Mesendoderm (in vitro differentiated cells): ENCODE measurements around the gene PGD.
A peak's percentile ranks its signal among the peaks of the same experiment; 100 is the strongest.
"Not testable (repeated sequence)": the region's sequence is repeated elsewhere in the genome, so short reads cannot be mapped to it uniquely, and the experiment has no call there.

Experiments used
- DNase-seq: peaks from one replicate; pipeline ENCODE4 v3.0.0; 2013
- H2AK5ac ChIP-seq: 2 replicates; pipeline ENCODE4 v1.6.1; 2013; ENCODE audit warnings: low read length, inconsistent platforms
- H2BK120ac ChIP-seq: 2 replicates; pipeline ENCODE4 v1.6.1; 2013; ENCODE audit warnings: low read depth, mild to moderate bottlenecking, low read length, moderate library complexity, mixed read lengths
- H2BK15ac ChIP-seq: replicated peaks from 2 replicates; pipeline ENCODE4 v1.6.1; 2013; ENCODE audit warnings: low read depth, mild to moderate bottlenecking, moderate library complexity
- H2BK5ac ChIP-seq: 2 replicates; pipeline ENCODE4 v1.6.1; 2013; ENCODE audit warnings: low read length, inconsistent platforms
- H3K18ac ChIP-seq: 2 replicates; pipeline ENCODE4 v1.6.1; 2013; ENCODE audit warnings: mild to moderate bottlenecking, low read length, mixed read lengths
- H3K23ac ChIP-seq: one replicate; pipeline ENCODE4 v1.6.1; 2013; ENCODE audit warnings: low read length
- H3K27ac ChIP-seq: 2 replicates; pipeline ENCODE4 v1.5.1; 2013; ENCODE audit warnings: low read depth, mild to moderate bottlenecking, inconsistent platforms, low read length, moderate library complexity
- H3K27me3 ChIP-seq: 2 replicates; pipeline ENCODE4 v1.6.1; 2013; ENCODE audit warnings: low read length, control low read depth, mild to moderate bottlenecking, inconsistent platforms; ENCODE audit not compliant: insufficient read depth, poor library complexity
- H3K36me3 ChIP-seq: 2 replicates; pipeline ENCODE4 v1.6.1; 2013; ENCODE audit warnings: low read length, inconsistent platforms; ENCODE audit not compliant: control insufficient read depth, insufficient read depth
- H3K4ac ChIP-seq: one replicate; pipeline ENCODE4 v1.6.1; 2013; ENCODE audit warnings: low read depth, mild to moderate bottlenecking, low read length, moderate library complexity
- H3K4me1 ChIP-seq: 2 replicates; pipeline ENCODE4 v1.6.1; 2013; ENCODE audit warnings: low read depth, low read length, inconsistent platforms; ENCODE audit not compliant: control insufficient read depth
- H3K4me2 ChIP-seq: 2 replicates; pipeline ENCODE4 v1.6.1; 2013; ENCODE audit warnings: low read length
- H3K4me3 ChIP-seq: 2 replicates; pipeline ENCODE4 v1.5.1; 2013; ENCODE audit warnings: mild to moderate bottlenecking, low read length
- H3K56ac ChIP-seq: one replicate; pipeline ENCODE4 v1.6.1; 2013; ENCODE audit warnings: low read length
- H3K79me1 ChIP-seq: 2 replicates; pipeline ENCODE4 v1.6.1; 2013; ENCODE audit warnings: low read length, inconsistent platforms
- H3K79me2 ChIP-seq: 2 replicates; pipeline ENCODE4 v1.6.1; 2013; ENCODE audit warnings: mild to moderate bottlenecking, low read length; ENCODE audit not compliant: control insufficient read depth, insufficient read depth
- H3K9ac ChIP-seq: 2 replicates; pipeline ENCODE4 v1.6.1; 2013; ENCODE audit warnings: low read length, inconsistent platforms
- H4K5ac ChIP-seq: one replicate; pipeline ENCODE4 v1.6.1; 2013; ENCODE audit warnings: low read length
- H4K8ac ChIP-seq: one replicate; pipeline ENCODE4 v1.6.1; 2013; ENCODE audit warnings: low read depth, mild to moderate bottlenecking, control low read depth, low read length, moderate library complexity
- WGBS: extraction: QIAGEN DNeasy Blood & Tissue Kit; methylation state at CpG from one replicate; pipeline ENCODE4 v1.1.7; 2013; ENCODE audit warnings: low lambda C conversion rate, missing lambda C conversion rate; ENCODE audit not compliant: insufficient coverage; ENCODE audit errors: extremely low coverage; 5-methylcytosine and 5-hydroxymethylcytosine counted together

Gene PGD

DNA sequence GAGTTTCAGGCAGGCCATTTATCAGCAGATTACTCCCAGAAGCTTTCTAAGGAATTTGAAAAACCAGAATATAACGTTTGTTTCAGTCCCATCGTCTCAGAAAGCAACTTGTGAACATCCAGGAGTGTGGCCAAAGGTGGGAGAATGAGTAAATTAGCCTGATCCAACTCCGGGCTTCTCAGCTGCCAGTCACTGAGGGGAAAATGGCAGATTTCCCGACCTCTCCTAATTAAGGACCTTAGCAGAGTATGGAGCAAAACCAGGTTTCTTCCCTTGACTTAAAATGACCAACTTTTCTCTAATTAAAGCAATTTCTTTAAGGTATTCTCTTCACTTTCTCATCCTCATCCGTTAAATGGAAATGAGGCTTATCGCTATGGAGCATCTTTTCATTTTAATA lies 52.0 kb downstream of the PGD start:
- H2BK5ac ChIP-seq: no peak overlapping the region
- no peak overlapping the region for H3K23ac ChIP-seq
- H3K9ac ChIP-seq: no peak overlapping the region
- no peaks in the 10 kb centered on the region for H3K79me2 ChIP-seq
- no peak overlapping the region for H3K4me2 ChIP-seq
- H3K4me1 ChIP-seq: no peaks in the 10 kb centered on the region
- no peaks in the 10 kb centered on the region for H3K36me3 ChIP-seq
- no peak overlapping the region for H2AK5ac ChIP-seq
- no CpG with 5 or more reads among the region's 6 CpGs for WGBS
- H3K27me3 ChIP-seq: no peaks in the 10 kb centered on the region
- no peak overlapping the region for H2BK120ac ChIP-seq
- no peak for DNase-seq
- no peak overlapping the region for H3K4ac ChIP-seq
- H3K4me3 ChIP-seq: no peak overlapping the region
- H4K8ac ChIP-seq: no peak overlapping the region
- H3K79me1 ChIP-seq: no peaks in the 10 kb centered on the region
- H3K56ac ChIP-seq: no peak overlapping the region
- no peak overlapping the region for H3K18ac ChIP-seq
- H3K27ac ChIP-seq: no peak overlapping the region
- H2BK15ac ChIP-seq: no peak overlapping the region
- no peak overlapping the region for H4K5ac ChIP-seq

DNA sequence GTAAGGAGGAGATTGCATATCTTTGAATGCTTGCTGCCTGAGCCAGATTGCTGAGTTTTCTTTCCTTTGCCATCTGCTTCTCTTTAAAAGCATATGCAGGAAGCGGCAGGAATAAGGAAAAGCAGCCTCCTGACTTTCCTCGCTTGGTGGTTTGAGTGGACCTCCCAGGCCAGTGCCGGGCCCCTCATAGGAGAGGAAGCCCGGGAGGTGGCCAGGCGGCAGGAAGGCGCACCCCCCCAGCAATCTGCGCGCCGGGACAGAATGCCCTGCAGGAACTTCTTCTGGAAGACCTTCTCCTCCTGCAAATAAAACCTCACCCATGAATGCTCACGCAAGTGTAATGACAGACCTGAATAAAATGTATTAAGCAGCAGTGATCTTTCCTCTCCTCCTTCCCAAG lies 52.4 kb downstream of the PGD start:
- Histone ChIP-seq H3K4me2 (no peak overlapping the region), H3K9ac (peak overlapping the region; percentile 27), H3K4ac (no peak overlapping the region), H2BK5ac (no peak overlapping the region), H3K27me3 (no peaks in the 10 kb centered on the region), H3K36me3 (no peaks in the 10 kb centered on the region), H3K79me1 (no peaks in the 10 kb centered on the region), H2AK5ac (no peak overlapping the region), H2BK120ac (no peak overlapping the region), H4K5ac (no peak overlapping the region), H2BK15ac (no peak overlapping the region), H3K79me2 (no peaks in the 10 kb centered on the region), H3K4me1 (no peaks in the 10 kb centered on the region), H3K23ac (no peak overlapping the region), H3K27ac (peak overlapping the region; percentile 36), H3K18ac (no peak overlapping the region), H3K4me3 (no peak overlapping the region), H4K8ac (no peak overlapping the region), H3K56ac (peak overlapping the region; percentile 38)
- DNase-seq: peak; percentile 24
- WGBS: no CpG with 5 or more reads among the region's 10 CpGs

DNA sequence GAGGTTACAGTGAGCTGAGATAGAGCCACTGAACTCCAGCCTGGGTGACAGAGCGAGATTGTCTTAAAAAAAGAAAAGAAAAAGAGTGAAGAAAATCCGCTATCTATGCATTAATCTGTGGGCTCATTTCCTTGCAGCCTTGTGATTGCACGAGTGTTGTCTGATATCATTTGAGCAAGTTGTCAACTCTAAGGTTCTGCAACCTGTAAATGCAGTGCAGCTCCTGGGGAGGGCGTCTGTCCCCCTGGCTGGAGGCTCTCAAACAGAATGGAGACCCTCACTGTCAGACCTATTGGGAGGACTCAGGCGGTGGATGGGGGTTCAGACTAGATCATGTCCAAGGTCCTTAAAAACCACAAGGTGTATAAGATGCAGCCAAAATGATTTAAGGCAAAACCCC lies 57.2 kb downstream of the PGD start:
- peak; percentile 21 for DNase-seq

DNA sequence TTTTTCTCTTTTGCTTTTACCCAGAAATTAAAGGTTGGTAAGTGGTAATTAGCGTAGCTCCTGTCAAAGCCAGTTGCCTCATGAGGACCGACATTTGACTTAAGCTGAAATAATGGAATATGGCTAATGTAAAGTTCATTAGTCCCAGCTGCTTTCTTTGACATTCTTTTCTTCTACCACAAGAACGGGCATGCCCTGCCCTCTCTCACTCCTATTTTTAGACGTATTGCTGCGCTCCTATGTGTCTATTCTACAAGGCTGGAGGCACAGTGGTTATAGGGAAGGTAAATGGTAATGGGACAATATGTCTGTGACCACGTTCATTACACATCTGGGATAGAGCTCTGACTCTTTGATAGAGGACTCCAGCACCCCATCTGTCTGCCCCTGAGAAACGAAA lies 57.8 kb downstream of the PGD start:
- Histone ChIP-seq H3K27ac (no peak overlapping the region), H3K56ac (no peak overlapping the region), H3K4me3 (no peak overlapping the region), H3K79me2 (no peaks in the 10 kb centered on the region), H3K4ac (no peak overlapping the region), H3K27me3 (no peaks in the 10 kb centered on the region), H2BK5ac (no peak overlapping the region), H3K4me2 (no peak overlapping the region), H2BK120ac (no peak overlapping the region), H2AK5ac (no peak overlapping the region), H3K79me1 (no peaks in the 10 kb centered on the region), H3K4me1 (no peaks in the 10 kb centered on the region), H3K18ac (no peak overlapping the region), H4K5ac (no peak overlapping the region), H4K8ac (no peak overlapping the region), H2BK15ac (no peak overlapping the region), H3K36me3 (peaks cover 5% of the 10 kb centered on the region), H3K23ac (no peak overlapping the region), H3K9ac (no peak overlapping the region)
- WGBS: no CpG with 5 or more reads among the region's 7 CpGs
- DNase-seq: no peak

More for the DNA sequence above, 57.2 kb downstream of the PGD start:
- Histone ChIP-seq H2AK5ac (no peak overlapping the region), H3K4ac (no peak overlapping the region), H4K8ac (no peak overlapping the region), H3K18ac (no peak overlapping the region), H4K5ac (no peak overlapping the region), H3K79me2 (no peaks in the 10 kb centered on the region), H2BK120ac (no peak overlapping the region), H3K4me2 (no peak overlapping the region), H3K79me1 (no peaks in the 10 kb centered on the region), H2BK5ac (no peak overlapping the region), H3K56ac (no peak overlapping the region), H3K36me3 (no peaks in the 10 kb centered on the region), H3K27ac (no peak overlapping the region), H2BK15ac (no peak overlapping the region), H3K4me3 (no peak overlapping the region), H3K4me1 (no peaks in the 10 kb centered on the region), H3K9ac (no peak overlapping the region), H3K23ac (no peak overlapping the region), H3K27me3 (no peaks in the 10 kb centered on the region)
- no CpG with 5 or more reads among the region's 5 CpGs for WGBS

DNA sequence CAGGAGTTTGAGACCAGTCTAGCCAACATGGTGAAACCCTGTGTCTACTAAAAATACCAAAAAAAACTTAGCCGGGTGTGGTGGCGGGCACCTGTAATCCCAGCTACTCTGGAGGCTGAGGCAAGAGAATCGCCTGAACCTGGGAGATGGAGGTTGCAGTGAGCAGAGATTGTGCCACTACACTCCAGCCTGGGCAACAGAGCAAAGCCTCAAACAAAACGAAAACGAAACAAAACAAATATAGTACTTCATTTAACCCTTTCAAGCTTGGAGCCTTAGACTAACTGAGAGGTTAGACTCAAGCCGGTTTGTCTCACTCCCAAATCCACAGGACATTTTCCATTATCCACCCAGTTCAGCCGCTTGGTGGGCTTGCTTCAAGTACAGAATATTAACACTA lies 58.6 kb downstream of the PGD start:
- WGBS: no CpG with 5 or more reads among the region's 7 CpGs

DNA sequence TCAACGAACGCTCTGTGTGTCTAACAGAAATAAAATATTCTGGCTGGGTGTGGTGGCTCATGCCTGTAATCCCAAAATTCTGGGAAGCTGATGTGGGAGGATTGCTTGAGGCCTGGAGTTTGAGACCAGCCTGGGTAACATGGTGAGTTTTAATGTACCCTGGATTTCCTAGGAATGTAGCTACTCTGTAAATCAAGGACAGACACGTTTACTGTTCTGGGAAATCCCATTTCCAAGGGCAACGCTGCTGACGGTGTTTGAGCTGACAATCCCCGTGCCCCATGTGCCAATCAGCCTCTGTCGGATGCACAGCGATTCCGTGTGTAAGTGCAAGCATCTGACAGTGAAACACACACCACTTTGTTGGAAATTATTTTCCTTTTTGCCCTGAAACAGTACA lies 59.0 kb downstream of the PGD start:
- no peak overlapping the region for H3K56ac ChIP-seq
- no peak overlapping the region for H4K8ac ChIP-seq
- no peak for DNase-seq
- H3K4me1 ChIP-seq: no peaks in the 10 kb centered on the region
- WGBS: no CpG with 5 or more reads among the region's 9 CpGs
- H4K5ac ChIP-seq: no peak overlapping the region
- H2BK5ac ChIP-seq: no peak overlapping the region
- no peaks in the 10 kb centered on the region for H3K27me3 ChIP-seq
- no peaks in the 10 kb centered on the region for H3K79me2 ChIP-seq
- H3K9ac ChIP-seq: no peak overlapping the region
- peaks cover 9% of the 10 kb centered on the region for H3K36me3 ChIP-seq
- no peak overlapping the region for H2AK5ac ChIP-seq
- H3K18ac ChIP-seq: no peak overlapping the region
- no peak overlapping the region for H2BK15ac ChIP-seq
- H3K4me3 ChIP-seq: no peak overlapping the region
- no peak overlapping the region for H3K23ac ChIP-seq
- no peak overlapping the region for H2BK120ac ChIP-seq
- no peak overlapping the region for H3K27ac ChIP-seq
- no peak overlapping the region for H3K4ac ChIP-seq
- H3K79me1 ChIP-seq: no peaks in the 10 kb centered on the region
- no peak overlapping the region for H3K4me2 ChIP-seq

More for the DNA sequence above, 58.6 kb downstream of the PGD start:
- H3K4ac ChIP-seq, H3K4me3 ChIP-seq, H3K56ac ChIP-seq, DNase-seq, H3K36me3 ChIP-seq, H3K4me2 ChIP-seq, H2AK5ac ChIP-seq, H2BK120ac ChIP-seq, H2BK15ac ChIP-seq, H2BK5ac ChIP-seq, H3K18ac ChIP-seq, H3K9ac ChIP-seq, H4K8ac ChIP-seq, H3K23ac ChIP-seq, H3K27me3 ChIP-seq, H3K27ac ChIP-seq, H3K79me2 ChIP-seq, H3K4me1 ChIP-seq, H4K5ac ChIP-seq, H3K79me1 ChIP-seq: not testable (repeated sequence)
